ENCODE measurements around the gene ARHGEF28. TPM values are rescaled to one million over a fixed set of nuclear protein-coding genes. Genes with fewer than 3 reads are reported as not detected.

Gene ARHGEF28
- total RNA-seq, 1 experiment from 2014 or later, result 6.1 TPM

DNA sequence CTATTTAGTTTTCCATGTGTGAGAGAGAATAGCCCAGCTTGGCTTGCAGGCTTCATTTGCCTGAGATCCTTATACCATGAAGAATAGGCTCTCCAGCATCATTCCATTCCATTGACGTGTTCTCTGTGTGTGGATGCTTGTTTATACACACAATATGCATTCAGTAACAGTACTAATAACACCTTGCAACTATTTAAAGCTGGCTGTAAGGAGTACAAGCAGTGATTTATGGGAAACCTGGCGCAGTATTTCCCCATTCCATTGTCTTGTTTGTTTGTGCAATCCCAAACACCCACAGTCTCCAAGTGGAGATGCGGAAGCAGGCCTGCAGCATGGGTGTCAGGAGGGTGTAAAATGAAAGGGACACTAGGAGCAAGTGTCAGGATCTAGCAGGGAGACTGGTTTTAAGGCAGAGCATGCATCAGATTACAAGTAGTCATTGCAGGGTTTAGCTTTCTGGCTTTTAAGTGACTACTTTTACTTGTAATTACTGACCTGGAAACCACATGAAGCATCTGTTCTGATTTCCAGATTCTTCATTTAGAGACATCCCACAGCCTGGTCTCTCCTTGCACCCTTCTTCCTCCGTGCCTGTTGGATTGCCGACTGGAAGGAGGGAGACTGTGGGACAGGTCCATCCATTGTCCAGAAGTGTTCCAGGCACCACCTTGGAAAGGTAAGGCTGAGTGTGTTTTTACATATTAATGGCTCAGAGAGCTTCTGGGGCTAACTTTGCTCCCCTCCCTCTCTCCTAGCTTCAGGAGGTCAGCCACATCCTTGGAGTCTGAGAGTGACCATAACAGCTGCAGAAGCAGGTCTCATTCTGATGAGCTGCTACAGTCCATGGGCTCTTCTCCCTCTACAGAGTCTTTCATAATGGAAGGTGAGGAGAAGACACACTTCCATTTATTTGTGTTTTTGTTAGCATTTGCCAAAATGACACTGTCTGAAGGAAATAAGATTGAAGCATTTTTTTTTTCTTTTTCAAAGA, 241.6 kb downstream of the ARHGEF28 start:
- no peaks in the 10 kb centered on the region for H3K4me1 ChIP-seq (ENCODE audit: control insufficient read depth in 1 of 2, insufficient read depth in 2 of 2, low read length in 2 of 2)
- H3K27me3 ChIP-seq (ENCODE audit: insufficient read depth, low read length), result no peaks in the 10 kb centered on the region
- ChIA-PET CTCF (no interaction called here), RAD21 (ENCODE audit: low non-redundant PET in 1 of 2, low total read pairs in 2 of 2, uncharacterized antibody in 2 of 2, unreplicated experiment in 2 of 2) (no interaction called here), POLR2A (no interaction called here)
- no peak overlapping the region for H3K27ac ChIP-seq (ENCODE audit: low read depth, low read length)
- DNase-seq (ENCODE audit: low read depth, low spot score) (no peak), ATAC-seq (no peak)
- TF ChIP-seq EZH2 (IDR thresholded peaks at IDR 0.05), result no peak
- no peak for TF ChIP-seq ZFX (IDR thresholded peaks at IDR 0.05)
- no peak for TF ChIP-seq YY1 (IDR thresholded peaks at IDR 0.05; ENCODE audit: extremely low read depth, insufficient replicate concordance, low read depth, low read length)
- no peak for TF ChIP-seq ZNF274 (IDR thresholded peaks at IDR 0.05; ENCODE audit: low read depth, low read length)
- no peak overlapping the region for H3K9ac ChIP-seq (ENCODE audit: low read length)
- H4K20me1 ChIP-seq (ENCODE audit: insufficient read depth), result no peaks in the 10 kb centered on the region
- intact Hi-C loops (cut with micrococcal nuclease), result no loop called here
- no peaks in the 10 kb centered on the region for H3K9me3 ChIP-seq (ENCODE audit: control insufficient read depth in 1 of 2, insufficient read depth in 1 of 2, low read depth in 1 of 2, low read length in 2 of 2)
- no peaks in the 10 kb centered on the region for H3K36me3 ChIP-seq (ENCODE audit: control insufficient read depth in 1 of 2, insufficient read depth in 2 of 2, low read length in 2 of 2)
- H3K4me3 ChIP-seq (replicated peaks in 1 of 2; ENCODE audit: low read depth in 1 of 2, low read length in 2 of 2), result no peak overlapping the region
- no peaks in the 10 kb centered on the region for H3K79me2 ChIP-seq (ENCODE audit: insufficient read depth, low read length)
- no peak overlapping the region for H2AFZ ChIP-seq (ENCODE audit: low read depth, low read length, poor library complexity, severe bottlenecking)
- no TSS peak for BruUV-seq (replicated peaks)
- H3K9me2 ChIP-seq (ENCODE audit: insufficient read depth), result no peaks in the 10 kb centered on the region
- H3K4me2 ChIP-seq (ENCODE audit: low read length), result no peak overlapping the region

DNA sequence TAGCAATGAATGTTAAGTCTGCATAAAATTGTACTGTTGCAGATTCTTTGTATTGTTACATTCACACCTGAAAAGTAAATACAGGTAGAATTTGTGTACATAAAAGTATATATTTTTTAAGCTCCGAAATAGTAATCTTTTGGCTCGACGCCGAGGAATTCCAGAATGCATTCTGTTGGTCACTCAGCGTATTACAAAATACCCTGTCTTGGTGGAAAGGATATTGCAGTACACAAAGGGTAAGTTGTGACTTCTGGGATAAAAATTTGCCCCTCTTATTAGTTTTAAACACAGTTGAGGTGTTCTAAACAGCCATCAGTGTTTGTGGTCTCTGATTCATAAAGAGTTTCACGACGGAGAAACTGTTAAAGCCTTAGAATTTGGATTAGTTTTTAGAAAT, 257.6 kb downstream of the ARHGEF28 start:
- Histone ChIP-seq H3K4me3 (replicated peaks in 1 of 2; ENCODE audit: low read depth in 1 of 2, low read length in 2 of 2) (no peak overlapping the region), H3K9ac (ENCODE audit: low read length) (no peak overlapping the region), H3K36me3 (ENCODE audit: control insufficient read depth in 1 of 2, insufficient read depth in 2 of 2, low read length in 2 of 2) (no peaks in the 10 kb centered on the region), H4K20me1 (ENCODE audit: insufficient read depth) (no peaks in the 10 kb centered on the region), H3K79me2 (ENCODE audit: insufficient read depth, low read length) (no peaks in the 10 kb centered on the region), H3K27me3 (ENCODE audit: insufficient read depth, low read length) (no peaks in the 10 kb centered on the region), H3K9me2 (ENCODE audit: insufficient read depth) (no peaks in the 10 kb centered on the region), H3K9me3 (ENCODE audit: control insufficient read depth in 1 of 2, insufficient read depth in 1 of 2, low read depth in 1 of 2, low read length in 2 of 2) (no peaks in the 10 kb centered on the region), H3K27ac (ENCODE audit: low read depth, low read length) (no peak overlapping the region), H3K4me2 (ENCODE audit: low read length) (no peak overlapping the region), H3K4me1 (ENCODE audit: control insufficient read depth in 1 of 2, insufficient read depth in 2 of 2, low read length in 2 of 2) (no peaks in the 10 kb centered on the region), H2AFZ (ENCODE audit: low read depth, low read length, poor library complexity, severe bottlenecking) (no peak overlapping the region)
- no peak for TF ChIP-seq SP1 (IDR thresholded peaks at IDR 0.05; ENCODE audit: low read depth)
- no peak for TF ChIP-seq EZH2 (IDR thresholded peaks at IDR 0.05)
- TF ChIP-seq CEBPB (IDR thresholded peaks at IDR 0.05; ENCODE audit: low read depth), result no peak
- TF ChIP-seq YY1 (IDR thresholded peaks at IDR 0.05; ENCODE audit: extremely low read depth, insufficient replicate concordance, low read depth, low read length), result no peak
- TF ChIP-seq FOSL1 (IDR thresholded peaks at IDR 0.05; ENCODE audit: low read depth), result no peak
- TF ChIP-seq CBX3 (IDR thresholded peaks at IDR 0.05; ENCODE audit: low read depth), result no peak
- no peak for TF ChIP-seq JUND (IDR thresholded peaks at IDR 0.05)
- no peak for TF ChIP-seq ZFX (IDR thresholded peaks at IDR 0.05)
- TF ChIP-seq POLR2AphosphoS5 (IDR thresholded peaks at IDR 0.05; ENCODE audit: low read depth, low read length), result no peak
- TF ChIP-seq ELF1 (IDR thresholded peaks at IDR 0.05; ENCODE audit: borderline replicate concordance, low read depth), result no peak
- TF ChIP-seq, protein P1, sequence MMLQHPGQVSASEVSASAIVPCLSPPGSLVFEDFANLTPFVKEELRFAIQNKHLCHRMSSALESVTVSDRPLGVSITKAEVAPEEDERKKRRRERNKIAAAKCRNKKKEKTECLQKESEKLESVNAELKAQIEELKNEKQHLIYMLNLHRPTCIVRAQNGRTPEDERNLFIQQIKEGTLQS (IDR thresholded peaks at IDR 0.05), result no peak
- TF ChIP-seq EGR1 (IDR thresholded peaks at IDR 0.05; ENCODE audit: low read depth), result no peak
- TF ChIP-seq, protein P2, sequence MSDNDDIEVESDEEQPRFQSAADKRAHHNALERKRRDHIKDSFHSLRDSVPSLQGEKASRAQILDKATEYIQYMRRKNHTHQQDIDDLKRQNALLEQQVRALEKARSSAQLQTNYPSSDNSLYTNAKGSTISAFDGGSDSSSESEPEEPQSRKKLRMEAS (IDR thresholded peaks at IDR 0.05), result no peak
- ChIA-PET POLR2A (no interaction called here), CTCF (interaction anchor here (1.0 kb wide), 1 partner anchor 293 kb away, joined by 3 read pairs; no protein-coding TSS in a partner anchor), RAD21 (ENCODE audit: low non-redundant PET in 1 of 2, low total read pairs in 2 of 2, uncharacterized antibody in 2 of 2, unreplicated experiment in 2 of 2) (no interaction called here)
- intact Hi-C loops (cut with micrococcal nuclease), result no loop called here
- no peak for ATAC-seq
- no TSS peak for BruUV-seq (replicated peaks)
- DNase-seq (ENCODE audit: low read depth, low spot score), result no peak
